PC-3 (cell line): Measurements from ENCODE around the gene ADAMTS17. TPM values are rescaled to one million over a fixed set of nuclear protein-coding genes. Genes with fewer than 3 reads are reported as not detected.

Source experiments
- ATAC-seq: fragments of 200-7000 bp; cut with Tn5 transposase; 2 replicates; pipeline ENCODE4 v1.9.1; 2020; ENCODE audit warnings: mild to moderate bottlenecking, moderate library complexity
- BruUV-seq: library from RNA; stranded (reverse); fragments of 400-500 nt; replicated peaks from 2 replicates; lab custom pipeline; 2021; lab: Mats Ljungman, UMichigan
- CTCF ChIA-PET: fragments of 300-600 bp; sonication (Branson Sonifier 250); formaldehyde crosslinking; loops from one replicate; lab custom pipeline; 2022; ENCODE audit warnings: antibody characterized with exemption; lab: Charles Lee
- POLR2A ChIA-PET: fragments of 300-600 bp; sonication (Branson Sonifier 250); formaldehyde crosslinking; loops from one replicate; lab custom pipeline; 2022; ENCODE audit warnings: antibody characterized with exemption; ENCODE audit not compliant: unreplicated experiment; lab: Charles Lee
- DNase-seq: peaks from one replicate; pipeline ENCODE4 v3.0.0-alpha.2; 2015
- H2AFZ ChIP-seq: fragments of 300-600 bp; sonication (generic); 2 replicates; pipeline ENCODE4 v1.6.0; 2016; ENCODE audit warnings: antibody characterized with exemption, low read length
- H3F3A ChIP-seq: fragments of 300-600 bp; sonication (generic); one replicate; pipeline ENCODE4 v1.6.0; 2017; ENCODE audit warnings: antibody characterized with exemption, low read length, control low read depth, mild to moderate bottlenecking; ENCODE audit not compliant: unreplicated experiment
- H3K27ac ChIP-seq: fragments of 300-600 bp; sonication (generic); 2 replicates; pipeline ENCODE4 v1.5.1; 2016; ENCODE audit warnings: mild to moderate bottlenecking, low read length
- H3K27me3 ChIP-seq: fragments of 300-600 bp; sonication (generic); 2 replicates; pipeline ENCODE4 v1.6.1; 2016; ENCODE audit warnings: low read length, mixed read lengths
- H3K36me3 ChIP-seq: fragments of 300-600 bp; sonication (generic); 2 replicates; pipeline ENCODE4 v1.6.1; 2016; ENCODE audit warnings: low read depth, mixed run types, low read length, mixed read lengths
- H3K4me1 ChIP-seq: fragments of 300-600 bp; sonication (generic); 2 replicates; pipeline ENCODE4 v1.5.1; 2016; ENCODE audit warnings: low read length; ENCODE audit not compliant: insufficient read depth
- H3K4me2 ChIP-seq: fragments of 300-600 bp; sonication (generic); 2 replicates; pipeline ENCODE4 v1.6.0; 2016; ENCODE audit warnings: low read length
- H3K4me3 ChIP-seq: fragments of 300-600 bp; sonication (generic); 2 replicates; pipeline ENCODE4 v1.5.1; 2016; ENCODE audit warnings: mild to moderate bottlenecking, low read length, mixed read lengths
- H3K79me2 ChIP-seq: fragments of 300-600 bp; sonication (generic); 2 replicates; pipeline ENCODE4 v1.6.1; 2017; ENCODE audit warnings: low read length, mixed read lengths
- H3K9ac ChIP-seq: fragments of 300-600 bp; sonication (generic); 2 replicates; pipeline ENCODE4 v1.6.0; 2016; ENCODE audit warnings: mild to moderate bottlenecking, low read length
- H3K9me2 ChIP-seq: fragments of 300-600 bp; sonication (generic); replicated peaks from 2 replicates; pipeline ENCODE4 v1.6.1; 2016; ENCODE audit warnings: mixed run types, low read length, mixed read lengths
- H3K9me3 ChIP-seq: fragments of 300-600 bp; sonication (generic); 2 replicates; pipeline ENCODE4 v1.6.1; 2016; ENCODE audit warnings: low read length, mixed read lengths
- H4K20me1 ChIP-seq: fragments of 300-600 bp; sonication (generic); 2 replicates; pipeline ENCODE4 v1.6.1; 2016; ENCODE audit warnings: low read length, mixed read lengths
- EZH2 ChIP-seq: fragments of 300-600 bp; sonication (generic); IDR thresholded peaks from one replicate; pipeline ENCODE4 v1.6.1; 2017; ENCODE audit warnings: antibody characterized with exemption, mild to moderate bottlenecking, low read length; ENCODE audit not compliant: unreplicated experiment
- EZH2phosphoT487 ChIP-seq: fragments of 300-600 bp; sonication (generic); IDR thresholded peaks from 2 replicates; pipeline ENCODE4 v1.6.1; 2018; ENCODE audit warnings: mild to moderate bottlenecking, antibody characterized with exemption, low read length, borderline replicate concordance
- intact Hi-C: fragments of 100-400 bp; cut with micrococcal nuclease; formaldehyde crosslinking; loops from 2 replicates; pipeline ENCODE4 v1.9.0; 2023
- total RNA-seq: library from RNA; depleted of rRNA; stranded (reverse); fragments of >200 nt; gene quantifications from 2 replicates; pipeline ENCODE4 v1.2.3, GENCODE V29; 2014
- TF ChIP-seq, protein P1 (sequence below): fragments of 300-600 bp; sonication (generic); conservative IDR thresholded peaks from 2 replicates; pipeline ENCODE4 v1.5.1; 2017; ENCODE audit warnings: antibody characterized with exemption, low read depth, mild to moderate bottlenecking, low read length

Gene ADAMTS17
- total RNA-seq, 1 experiment from 2014 or later, result 6.9 TPM

DNA sequence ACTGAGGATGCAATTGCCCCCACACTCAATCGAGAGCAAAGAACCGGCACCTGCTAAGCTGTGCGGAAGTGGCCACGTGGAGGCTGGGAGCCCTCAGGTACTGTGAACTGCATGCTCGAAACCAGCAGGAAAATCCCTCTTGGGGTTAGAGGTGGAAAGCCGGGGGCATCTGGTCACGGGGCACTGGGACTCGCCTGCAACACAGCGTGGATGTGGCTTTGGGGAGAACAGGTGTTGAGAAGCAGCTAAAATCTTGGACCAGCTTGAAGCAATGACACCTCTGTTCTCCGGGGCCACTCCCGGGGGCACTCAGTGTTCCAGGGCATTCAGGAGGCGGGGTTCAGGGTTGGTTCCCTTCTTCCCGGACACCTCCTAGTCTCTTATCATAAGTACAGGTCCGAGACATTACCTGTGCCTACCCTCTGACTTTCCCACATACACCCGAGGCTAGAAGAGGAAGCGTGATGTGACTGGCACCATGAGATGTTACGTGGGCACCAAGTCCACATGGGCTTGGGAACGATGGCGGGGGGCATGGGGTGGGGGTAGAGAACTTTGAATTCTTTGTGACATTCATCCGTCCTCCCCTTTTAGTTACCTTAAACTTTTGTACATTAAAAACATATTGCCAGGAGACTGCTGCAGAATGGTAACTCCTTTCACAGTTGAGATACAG lies 172.0 kb downstream of the ADAMTS17 start:
- Histone ChIP-seq H3K4me1 (peaks cover 14% of the 10 kb centered on the region), H3K9ac (no peak overlapping the region), H3K4me2 (no peak overlapping the region), H3K79me2 (no peaks in the 10 kb centered on the region), H3K27ac (no peak overlapping the region), H3K36me3 (no peaks in the 10 kb centered on the region; the same call in 1 of the 2 replicates), H3K27me3 (no peaks in the 10 kb centered on the region), H3K9me2 (no peaks in the 10 kb centered on the region), H3F3A (no peaks in the 10 kb centered on the region), H3K9me3 (no peaks in the 10 kb centered on the region; the same call in 1 of the 2 replicates), H4K20me1 (no peaks in the 10 kb centered on the region), H2AFZ (no peak overlapping the region), H3K4me3 (no peak overlapping the region)
- no TSS peak for BruUV-seq
- ChIA-PET POLR2A (no interaction called here), CTCF (no interaction called here)
- TF ChIP-seq EZH2 (no peak), EZH2phosphoT487 (no peak)
- TF ChIP-seq, protein P1, sequence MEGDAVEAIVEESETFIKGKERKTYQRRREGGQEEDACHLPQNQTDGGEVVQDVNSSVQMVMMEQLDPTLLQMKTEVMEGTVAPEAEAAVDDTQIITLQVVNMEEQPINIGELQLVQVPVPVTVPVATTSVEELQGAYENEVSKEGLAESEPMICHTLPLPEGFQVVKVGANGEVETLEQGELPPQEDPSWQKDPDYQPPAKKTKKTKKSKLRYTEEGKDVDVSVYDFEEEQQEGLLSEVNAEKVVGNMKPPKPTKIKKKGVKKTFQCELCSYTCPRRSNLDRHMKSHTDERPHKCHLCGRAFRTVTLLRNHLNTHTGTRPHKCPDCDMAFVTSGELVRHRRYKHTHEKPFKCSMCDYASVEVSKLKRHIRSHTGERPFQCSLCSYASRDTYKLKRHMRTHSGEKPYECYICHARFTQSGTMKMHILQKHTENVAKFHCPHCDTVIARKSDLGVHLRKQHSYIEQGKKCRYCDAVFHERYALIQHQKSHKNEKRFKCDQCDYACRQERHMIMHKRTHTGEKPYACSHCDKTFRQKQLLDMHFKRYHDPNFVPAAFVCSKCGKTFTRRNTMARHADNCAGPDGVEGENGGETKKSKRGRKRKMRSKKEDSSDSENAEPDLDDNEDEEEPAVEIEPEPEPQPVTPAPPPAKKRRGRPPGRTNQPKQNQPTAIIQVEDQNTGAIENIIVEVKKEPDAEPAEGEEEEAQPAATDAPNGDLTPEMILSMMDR, result no peak
- no peak for ATAC-seq
- no peak for DNase-seq
- intact Hi-C loops, result no loop called here

DNA sequence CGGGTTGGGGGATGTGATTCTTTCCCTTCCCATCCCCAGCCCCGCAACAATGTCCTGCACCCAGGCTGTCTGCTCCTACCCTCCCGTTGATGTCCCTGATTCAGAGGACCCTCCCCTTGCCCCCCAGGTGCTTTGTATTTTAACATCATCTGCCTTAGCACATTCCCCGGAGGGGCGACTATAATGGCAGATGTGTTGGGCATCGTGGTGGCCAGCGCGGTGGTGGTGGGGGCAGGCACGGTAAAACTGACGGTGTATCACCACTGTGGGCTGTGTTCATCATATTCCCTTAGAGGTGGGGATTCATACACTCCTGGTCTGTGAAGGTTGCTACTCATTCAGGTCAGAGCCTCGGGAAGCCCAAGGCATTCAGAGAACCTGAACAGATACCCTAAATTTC lies 173.0 kb downstream of the ADAMTS17 start:
- Histone ChIP-seq H4K20me1 (no peaks in the 10 kb centered on the region), H3K4me1 (peaks cover 14% of the 10 kb centered on the region), H3K9me2 (no peaks in the 10 kb centered on the region), H3K4me3 (no peak overlapping the region), H3F3A (no peaks in the 10 kb centered on the region), H3K4me2 (no peak overlapping the region), H3K79me2 (no peaks in the 10 kb centered on the region), H3K27ac (no peak overlapping the region), H2AFZ (no peak overlapping the region), H3K27me3 (no peaks in the 10 kb centered on the region), H3K9ac (no peak overlapping the region), H3K36me3 (no peaks in the 10 kb centered on the region; the same call in 1 of the 2 replicates), H3K9me3 (no peaks in the 10 kb centered on the region; the same call in 1 of the 2 replicates)
- TF ChIP-seq, protein P1, result no peak
- TF ChIP-seq EZH2, result no peak
- TF ChIP-seq EZH2phosphoT487, result no peak
- ATAC-seq (no peak), DNase-seq (no peak)
- POLR2A ChIA-PET, result no interaction called here
- intact Hi-C loops, result no loop called here
- no TSS peak for BruUV-seq
- CTCF ChIA-PET, result no interaction called here

DNA sequence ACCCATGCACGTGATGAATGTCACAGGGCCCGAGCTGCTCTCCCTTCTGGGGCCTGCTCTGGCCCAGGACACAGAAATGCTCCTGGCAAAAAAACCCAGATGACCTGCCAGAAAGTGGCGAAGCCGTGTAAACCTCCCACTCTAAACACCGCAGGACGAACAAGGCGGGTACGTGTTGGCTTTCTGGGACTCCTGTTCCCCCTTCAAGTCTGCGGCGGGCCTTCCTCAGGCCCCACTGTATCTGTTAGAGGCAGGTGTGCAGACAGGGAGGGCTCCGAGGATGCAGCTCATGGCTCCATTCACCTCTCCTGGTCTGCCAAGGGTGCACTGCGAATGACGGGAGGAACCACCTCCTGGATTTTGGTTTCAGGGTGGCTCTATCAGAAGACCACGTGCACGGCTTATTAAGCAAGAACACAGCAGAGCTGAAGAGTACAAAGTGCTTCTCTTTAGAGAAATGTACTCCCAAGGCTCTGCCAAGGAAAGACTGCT lies 173.8 kb downstream of the ADAMTS17 start:
- no TSS peak for BruUV-seq
- H3K36me3 ChIP-seq, result no peaks in the 10 kb centered on the region; the same call in 1 of the 2 replicates
- H3K79me2 ChIP-seq, result no peaks in the 10 kb centered on the region
- H3K27me3 ChIP-seq, result no peaks in the 10 kb centered on the region
- intact Hi-C loops, result no loop called here
- H3K9ac ChIP-seq, result no peak overlapping the region
- H3K9me2 ChIP-seq, result no peaks in the 10 kb centered on the region
- H3K27ac ChIP-seq, result no peak overlapping the region
- ChIA-PET CTCF (no interaction called here), POLR2A (no interaction called here)
- peaks cover 14% of the 10 kb centered on the region for H3K4me1 ChIP-seq
- DNase-seq (no peak), ATAC-seq (no peak)
- no peak overlapping the region for H3K4me3 ChIP-seq
- H3K4me2 ChIP-seq, result no peak overlapping the region
- no peaks in the 10 kb centered on the region for H4K20me1 ChIP-seq
- TF ChIP-seq, protein P1, result no peak
- H3F3A ChIP-seq, result no peaks in the 10 kb centered on the region
- H2AFZ ChIP-seq, result no peak overlapping the region
- H3K9me3 ChIP-seq, result no peaks in the 10 kb centered on the region
